Measurements from ENCODE around the gene MARCHF3.

DNA sequence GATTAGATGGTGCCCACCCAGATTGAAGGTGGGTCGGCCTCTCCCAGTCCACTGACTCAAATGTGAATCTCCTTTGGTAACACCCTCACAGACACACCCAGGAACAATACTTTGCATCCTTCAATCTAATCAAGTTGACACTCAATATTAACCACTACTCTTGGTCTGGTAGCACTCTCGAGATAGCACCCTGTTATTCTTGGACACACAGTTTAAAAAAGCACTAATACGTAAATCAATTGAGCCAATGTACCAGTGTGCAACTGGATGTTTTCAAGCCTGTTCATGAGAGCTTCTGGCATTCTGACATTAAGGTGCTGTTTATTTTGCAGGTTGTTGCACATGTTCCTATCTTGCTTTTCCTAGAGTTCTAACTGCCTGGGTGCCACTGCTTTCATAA lies 35.3 kb downstream of the MARCHF3 start:
- TF ChIP-seq, protein P1, sequence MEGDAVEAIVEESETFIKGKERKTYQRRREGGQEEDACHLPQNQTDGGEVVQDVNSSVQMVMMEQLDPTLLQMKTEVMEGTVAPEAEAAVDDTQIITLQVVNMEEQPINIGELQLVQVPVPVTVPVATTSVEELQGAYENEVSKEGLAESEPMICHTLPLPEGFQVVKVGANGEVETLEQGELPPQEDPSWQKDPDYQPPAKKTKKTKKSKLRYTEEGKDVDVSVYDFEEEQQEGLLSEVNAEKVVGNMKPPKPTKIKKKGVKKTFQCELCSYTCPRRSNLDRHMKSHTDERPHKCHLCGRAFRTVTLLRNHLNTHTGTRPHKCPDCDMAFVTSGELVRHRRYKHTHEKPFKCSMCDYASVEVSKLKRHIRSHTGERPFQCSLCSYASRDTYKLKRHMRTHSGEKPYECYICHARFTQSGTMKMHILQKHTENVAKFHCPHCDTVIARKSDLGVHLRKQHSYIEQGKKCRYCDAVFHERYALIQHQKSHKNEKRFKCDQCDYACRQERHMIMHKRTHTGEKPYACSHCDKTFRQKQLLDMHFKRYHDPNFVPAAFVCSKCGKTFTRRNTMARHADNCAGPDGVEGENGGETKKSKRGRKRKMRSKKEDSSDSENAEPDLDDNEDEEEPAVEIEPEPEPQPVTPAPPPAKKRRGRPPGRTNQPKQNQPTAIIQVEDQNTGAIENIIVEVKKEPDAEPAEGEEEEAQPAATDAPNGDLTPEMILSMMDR (IDR thresholded peaks at IDR 0.05) = no peak
- TF ChIP-seq POLR2A (IDR thresholded peaks at IDR 0.05) = no peak
